ENCODE measurements around the gene KIAA1755. TPM values are rescaled to one million over a fixed set of nuclear protein-coding genes. Genes with fewer than 3 reads are reported as not detected.
"Not testable (repeated sequence)": the region's sequence is repeated elsewhere in the genome, so short reads cannot be mapped to it uniquely, and the experiment has no call there.

Gene KIAA1755
- total and polyA plus RNA-seq, 2 donors (not counting 1 experiment from before 2014, with no cell fraction given), result not detected

DNA sequence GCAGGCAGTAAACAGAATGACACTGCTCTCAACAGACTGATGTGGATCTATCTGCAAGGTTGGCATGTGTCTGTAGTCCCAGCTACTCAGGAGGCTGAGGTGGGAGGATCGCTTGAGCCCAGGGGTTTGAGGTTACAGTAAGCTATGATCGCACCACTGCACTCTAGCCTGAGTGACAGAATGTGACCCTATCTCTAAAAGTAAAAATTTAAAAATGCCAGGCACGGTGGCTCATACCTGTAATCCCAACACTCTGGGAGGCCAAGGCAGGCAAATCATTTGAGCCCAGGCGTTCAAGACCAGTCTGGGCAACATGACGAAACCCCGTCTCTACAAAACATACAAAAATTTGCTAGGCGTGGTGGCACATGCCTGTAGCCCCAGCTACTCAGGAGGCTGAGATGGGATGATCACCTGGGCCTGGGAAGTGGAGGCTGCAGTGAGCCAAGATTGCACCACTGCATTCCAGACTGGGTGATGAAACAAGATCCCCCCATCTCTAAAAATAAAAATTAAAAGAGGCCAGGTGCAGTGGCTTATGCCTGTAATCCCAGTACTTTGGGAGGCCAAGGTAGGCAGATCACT, 23.6 kb upstream of the KIAA1755 start:
- H3K4me3 Mint-ChIP-seq; H3K79me2 ChIP-seq (ENCODE audit: control insufficient read depth, insufficient read depth, low read length); H3K36me3 ChIP-seq (replicated peaks in 1 of 2; ENCODE audit: control extremely low read depth in 1 of 2, control insufficient read depth in 1 of 2, extremely low read depth in 1 of 2, insufficient read depth in 2 of 2, low read length in 1 of 2); CTCF ChIA-PET; intact Hi-C loops (cut with micrococcal nuclease); H3K27me3 ChIP-seq (replicated peaks in 1 of 4; ENCODE audit: control extremely low read depth in 1 of 4, control insufficient read depth in 3 of 4, insufficient read depth in 4 of 4, low read length in 3 of 4); H3K4me2 ChIP-seq (replicated peaks; ENCODE audit: low read depth, low read length, poor library complexity, severe bottlenecking); H4K20me1 ChIP-seq (ENCODE audit: control insufficient read depth, insufficient read depth, low read length, poor library complexity, severe bottlenecking); H3K4me3 ChIP-seq (ENCODE audit: control extremely low read depth in 1 of 5, extremely low read depth in 1 of 5, insufficient read depth in 1 of 5, low read depth in 2 of 5, low read length in 4 of 5); DNase-seq; ATAC-seq (ENCODE audit: low read depth); H3K9me3 Mint-ChIP-seq (ENCODE audit: insufficient read depth); H3K9me3 ChIP-seq (ENCODE audit: control extremely low read depth in 1 of 3, control insufficient read depth in 2 of 3, insufficient read depth in 1 of 3, low read length in 2 of 3); H3K27ac Mint-ChIP-seq; H3K4me1 Mint-ChIP-seq; H3K27ac ChIP-seq (ENCODE audit: low read length in 2 of 2); H3K9ac ChIP-seq (ENCODE audit: low read length); POLR2A ChIA-PET; H3K4me1 ChIP-seq (ENCODE audit: control insufficient read depth in 2 of 2, insufficient read depth in 2 of 2, low read length in 2 of 2); H2AFZ ChIP-seq (ENCODE audit: insufficient read depth, low read depth, low read length, poor library complexity, severe bottlenecking): not testable (repeated sequence)
- 96% methylated on average over 4 of the region's 7 CpGs for WGBS (ENCODE audit: insufficient coverage)
- H3K27me3 Mint-ChIP-seq, result peaks cover 34% of the 10 kb centered on the region

DNA sequence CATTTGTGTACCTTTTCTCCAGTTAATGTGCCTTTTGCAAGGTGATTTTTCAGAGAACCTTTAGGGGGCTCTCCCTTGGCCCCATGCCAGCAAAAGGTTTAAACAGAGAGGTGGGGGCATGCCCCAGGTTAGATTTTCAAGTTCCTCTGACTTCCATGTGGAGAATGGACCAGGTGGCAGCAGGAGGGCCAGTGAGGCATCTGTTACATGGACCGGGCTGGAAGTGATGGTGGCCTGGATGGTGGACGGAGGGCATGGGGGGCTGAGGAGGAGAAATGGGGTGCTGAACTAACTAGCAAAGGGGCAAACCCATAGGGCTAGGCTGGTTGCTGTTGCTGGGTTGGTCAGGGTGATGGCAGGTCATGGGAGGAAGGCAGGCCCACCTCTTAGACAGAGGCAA, 22.7 kb upstream of the KIAA1755 start:
- Mint-ChIP-seq H3K4me3 (no peak overlapping the region), H3K27me3 (peaks cover 34% of the 10 kb centered on the region), H3K27ac (no peak overlapping the region), H3K4me1 (no peaks in the 10 kb centered on the region), H3K9me3 (ENCODE audit: insufficient read depth) (no peaks in the 10 kb centered on the region)
- Histone ChIP-seq H3K27ac (ENCODE audit: low read length in 2 of 2) (no peak overlapping the region), H3K4me2 (replicated peaks; ENCODE audit: low read depth, low read length, poor library complexity, severe bottlenecking) (no peak overlapping the region), H3K36me3 (replicated peaks in 1 of 2; ENCODE audit: control extremely low read depth in 1 of 2, control insufficient read depth in 1 of 2, extremely low read depth in 1 of 2, insufficient read depth in 2 of 2, low read length in 1 of 2) (no peaks in the 10 kb centered on the region), H3K9me3 (ENCODE audit: control extremely low read depth in 1 of 3, control insufficient read depth in 2 of 3, insufficient read depth in 1 of 3, low read length in 2 of 3) (peaks cover 0 to 5% (median 0%) of the 10 kb centered on the region in 3 donors), H3K4me3 (ENCODE audit: control extremely low read depth in 1 of 5, extremely low read depth in 1 of 5, insufficient read depth in 1 of 5, low read depth in 2 of 5, low read length in 4 of 5) (no peak overlapping the region), H4K20me1 (ENCODE audit: control insufficient read depth, insufficient read depth, low read length, poor library complexity, severe bottlenecking) (no peaks in the 10 kb centered on the region), H3K27me3 (replicated peaks in 1 of 4; ENCODE audit: control extremely low read depth in 1 of 4, control insufficient read depth in 3 of 4, insufficient read depth in 4 of 4, low read length in 3 of 4) (peaks cover 0 to 4% (median 2%) of the 10 kb centered on the region in 4 experiments), H2AFZ (ENCODE audit: insufficient read depth, low read depth, low read length, poor library complexity, severe bottlenecking) (no peak overlapping the region), H3K79me2 (ENCODE audit: control insufficient read depth, insufficient read depth, low read length) (no peaks in the 10 kb centered on the region), H3K9ac (ENCODE audit: low read length) (no peak overlapping the region), H3K4me1 (ENCODE audit: control insufficient read depth in 2 of 2, insufficient read depth in 2 of 2, low read length in 2 of 2) (no peaks in the 10 kb centered on the region)
- CTCF ChIA-PET, result no interaction called here
- POLR2A ChIA-PET, result no interaction called here
- TF ChIP-seq, protein P1, sequence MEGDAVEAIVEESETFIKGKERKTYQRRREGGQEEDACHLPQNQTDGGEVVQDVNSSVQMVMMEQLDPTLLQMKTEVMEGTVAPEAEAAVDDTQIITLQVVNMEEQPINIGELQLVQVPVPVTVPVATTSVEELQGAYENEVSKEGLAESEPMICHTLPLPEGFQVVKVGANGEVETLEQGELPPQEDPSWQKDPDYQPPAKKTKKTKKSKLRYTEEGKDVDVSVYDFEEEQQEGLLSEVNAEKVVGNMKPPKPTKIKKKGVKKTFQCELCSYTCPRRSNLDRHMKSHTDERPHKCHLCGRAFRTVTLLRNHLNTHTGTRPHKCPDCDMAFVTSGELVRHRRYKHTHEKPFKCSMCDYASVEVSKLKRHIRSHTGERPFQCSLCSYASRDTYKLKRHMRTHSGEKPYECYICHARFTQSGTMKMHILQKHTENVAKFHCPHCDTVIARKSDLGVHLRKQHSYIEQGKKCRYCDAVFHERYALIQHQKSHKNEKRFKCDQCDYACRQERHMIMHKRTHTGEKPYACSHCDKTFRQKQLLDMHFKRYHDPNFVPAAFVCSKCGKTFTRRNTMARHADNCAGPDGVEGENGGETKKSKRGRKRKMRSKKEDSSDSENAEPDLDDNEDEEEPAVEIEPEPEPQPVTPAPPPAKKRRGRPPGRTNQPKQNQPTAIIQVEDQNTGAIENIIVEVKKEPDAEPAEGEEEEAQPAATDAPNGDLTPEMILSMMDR (IDR thresholded peaks at IDR 0.05), result no peak
- TF ChIP-seq EZH2 (IDR thresholded peaks at IDR 0.05; ENCODE audit: borderline replicate concordance, insufficient read depth, low read depth, low read length, poor library complexity, severe bottlenecking), result no peak
- ATAC-seq (ENCODE audit: low read depth), result no peak
- WGBS (ENCODE audit: insufficient coverage), result 100% methylated on average over 2 of the region's 2 CpGs
- intact Hi-C loops (cut with micrococcal nuclease), result no loop called here
- DNase-seq, result no peak

DNA sequence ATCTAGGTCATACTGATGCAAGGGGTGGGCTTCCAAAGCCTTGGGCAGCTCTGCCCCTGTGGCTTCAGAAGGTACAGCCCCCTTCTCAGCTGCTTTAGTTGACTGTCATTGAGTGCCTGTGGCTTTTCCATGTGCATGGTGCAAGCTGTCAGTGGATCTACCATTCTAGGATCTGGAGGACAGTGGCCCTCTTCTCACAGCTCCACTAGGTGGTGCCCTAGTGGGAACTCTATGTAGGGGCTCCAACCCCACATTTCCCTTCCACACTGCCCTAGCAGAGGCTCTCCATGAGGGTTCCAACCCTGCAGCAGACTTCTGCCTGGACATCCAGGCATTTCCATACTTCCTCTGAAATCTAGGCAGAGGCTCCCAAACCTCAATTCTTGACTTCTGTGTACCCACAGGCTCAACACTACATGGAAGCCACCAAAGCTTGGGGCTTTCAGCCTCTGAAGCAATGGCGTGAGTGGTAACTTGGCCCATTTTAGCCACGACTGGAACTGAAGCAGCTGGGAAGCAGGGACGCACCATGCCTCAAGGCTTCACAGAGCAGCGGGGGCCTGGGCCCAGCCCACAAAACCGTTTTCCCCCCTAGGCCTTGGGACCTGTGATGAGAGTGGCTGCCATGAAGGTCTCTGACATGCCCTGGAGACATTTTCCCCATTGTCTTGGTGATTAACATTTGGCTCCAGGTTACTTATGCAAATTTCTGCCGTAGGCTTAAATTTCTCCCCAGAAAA, 20.8 kb upstream of the KIAA1755 start:
- H3K27me3 ChIP-seq (replicated peaks in 1 of 4; ENCODE audit: control extremely low read depth in 1 of 4, control insufficient read depth in 3 of 4, insufficient read depth in 4 of 4, low read length in 3 of 4); H3K27ac ChIP-seq (ENCODE audit: low read length in 2 of 2); H3K4me1 ChIP-seq (ENCODE audit: control insufficient read depth in 2 of 2, insufficient read depth in 2 of 2, low read length in 2 of 2); H3K9me3 Mint-ChIP-seq (ENCODE audit: insufficient read depth); H4K20me1 ChIP-seq (ENCODE audit: control insufficient read depth, insufficient read depth, low read length, poor library complexity, severe bottlenecking); H3K27ac Mint-ChIP-seq; H3K36me3 ChIP-seq (replicated peaks in 1 of 2; ENCODE audit: control extremely low read depth in 1 of 2, control insufficient read depth in 1 of 2, extremely low read depth in 1 of 2, insufficient read depth in 2 of 2, low read length in 1 of 2); H3K79me2 ChIP-seq (ENCODE audit: control insufficient read depth, insufficient read depth, low read length); H3K9me3 ChIP-seq (ENCODE audit: control extremely low read depth in 1 of 3, control insufficient read depth in 2 of 3, insufficient read depth in 1 of 3, low read length in 2 of 3); H3K4me2 ChIP-seq (replicated peaks; ENCODE audit: low read depth, low read length, poor library complexity, severe bottlenecking); intact Hi-C loops (cut with micrococcal nuclease); ATAC-seq (ENCODE audit: low read depth); DNase-seq; POLR2A ChIA-PET; H3K4me3 Mint-ChIP-seq; H3K4me1 Mint-ChIP-seq; H3K9ac ChIP-seq (ENCODE audit: low read length); H2AFZ ChIP-seq (ENCODE audit: insufficient read depth, low read depth, low read length, poor library complexity, severe bottlenecking); H3K4me3 ChIP-seq (ENCODE audit: control extremely low read depth in 1 of 5, extremely low read depth in 1 of 5, insufficient read depth in 1 of 5, low read depth in 2 of 5, low read length in 4 of 5); CTCF ChIA-PET: not testable (repeated sequence)
- WGBS (ENCODE audit: insufficient coverage), result 89% methylated on average over 6 of the region's 6 CpGs
- H3K27me3 Mint-ChIP-seq, result peaks cover 24% of the 10 kb centered on the region
